Measurements from ENCODE around the gene KCNT1. TPM values are rescaled to one million over a fixed set of nuclear protein-coding genes. Genes with fewer than 3 reads are reported as not detected.

KCNT1 gene
- total RNA-seq, 1 experiment from 2014 or later: 0.68 TPM

DNA sequence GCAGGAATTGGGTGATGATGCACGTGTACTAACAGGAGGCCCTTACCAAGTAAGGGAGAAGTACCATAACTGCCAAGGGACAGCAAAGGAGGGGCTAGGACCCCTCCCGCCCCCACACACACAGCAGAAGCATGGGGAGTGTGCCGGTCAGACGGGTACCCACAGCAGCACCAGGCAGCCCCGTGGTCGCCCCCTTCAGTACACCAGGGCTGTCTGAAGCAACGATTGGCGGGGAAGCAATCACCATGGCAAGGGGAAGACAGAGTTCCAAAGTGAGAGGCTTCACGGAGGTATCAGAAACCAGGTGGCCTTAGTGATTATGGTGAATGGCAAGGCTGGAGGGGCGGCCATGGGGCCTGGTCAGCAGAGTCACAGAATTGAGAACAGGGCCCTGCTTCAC is 133.1 kb downstream of the KCNT1 start:
- Histone ChIP-seq H2BK12ac (ENCODE audit: insufficient read length, low read depth, low read length) (no peak overlapping the region), H3K18ac (ENCODE audit: insufficient read length, low read depth, low read length) (no peak overlapping the region), H3K4me1 (ENCODE audit: insufficient read depth, low read length) (peaks cover under 1% of the 10 kb centered on the region; the same call in 1 of the 2 replicates), H3K56ac (ENCODE audit: insufficient read length, low read depth, low read length) (no peak overlapping the region), H3K23me2 (ENCODE audit: insufficient read length, low read depth, low read length, poor library complexity, severe bottlenecking) (no peaks in the 10 kb centered on the region), H3K9ac (ENCODE audit: extremely low read depth, insufficient read length, low read length) (no peak overlapping the region), H3K79me1 (ENCODE audit: insufficient read depth, low read depth, low read length, poor library complexity, severe bottlenecking) (no peaks in the 10 kb centered on the region), H3K27me3 (ENCODE audit: insufficient read depth, low read length) (no peaks in the 10 kb centered on the region), H2AK5ac (ENCODE audit: insufficient read length, low read length) (no peak overlapping the region), H2BK120ac (ENCODE audit: low read depth, low read length, poor library complexity, severe bottlenecking) (no peak overlapping the region), H3K27ac (ENCODE audit: insufficient read length, low read depth, low read length) (no peak overlapping the region), H4K8ac (replicated peaks; ENCODE audit: insufficient read length, low read depth, low read length) (no peak overlapping the region), H3K79me2 (ENCODE audit: insufficient read depth, low read length) (peaks cover 9% of the 10 kb centered on the region; the same call in 1 of the 2 replicates), H3K4me2 (ENCODE audit: insufficient read depth, insufficient read length, low read length) (no peak overlapping the region), H4K5ac (ENCODE audit: insufficient read length, low read depth, low read length) (no peak overlapping the region), H4K91ac (ENCODE audit: insufficient read length, low read depth, low read length) (no peak overlapping the region), H3K4ac (ENCODE audit: low read depth, low read length) (no peak overlapping the region), H2BK20ac (ENCODE audit: low read depth, low read length, poor library complexity, severe bottlenecking) (no peak overlapping the region), H3T11ph (ENCODE audit: low read length) (no peak overlapping the region), H3K14ac (ENCODE audit: insufficient read depth, low read length) (no peak overlapping the region), H2BK5ac (ENCODE audit: insufficient read length, low read length) (no peak overlapping the region), H2AFZ (ENCODE audit: low read length) (no peak overlapping the region), H3K9me3 (ENCODE audit: control insufficient read depth, low read depth, low read length) (no peaks in the 10 kb centered on the region), H3K23ac (ENCODE audit: insufficient read length, low read depth, low read length) (no peak overlapping the region), H2BK15ac (ENCODE audit: low read depth, low read length) (no peak overlapping the region), H4K20me1 (ENCODE audit: control insufficient read depth, insufficient read depth, insufficient read length) (peaks cover 2% of the 10 kb centered on the region)
- WGBS (ENCODE audit: extremely low coverage, insufficient read length, low lambda C conversion rate): no CpG with 5 or more reads among the region's 10 CpGs
- no peak overlapping the region for H3K27ac Mint-ChIP-seq
- H3K9me3 Mint-ChIP-seq: no peaks in the 10 kb centered on the region
- TF ChIP-seq CTCF (conservative IDR thresholded peaks at IDR 0.05): no peak
- no peak overlapping the region for H3K4me3 Mint-ChIP-seq
- peaks cover 3 to 4% of the 10 kb centered on the region in 2 experiments for H3K4me1 Mint-ChIP-seq
- H3K27me3 Mint-ChIP-seq (ENCODE audit: low read depth): no peaks in the 10 kb centered on the region
- no peak for DNase-seq
- H3K36me3 Mint-ChIP-seq (ENCODE audit: insufficient read depth in 1 of 3, low read depth in 3 of 3): peaks cover 0 to 6% (median 0%) of the 10 kb centered on the region in 3 experiments; a peak in 1 of 7 replicates
